IMR-90 (cell line): ENCODE results near the gene YIPF1. TPM values are rescaled to one million over a fixed set of nuclear protein-coding genes. Genes with fewer than 3 reads are reported as not detected.

Experiments
- ATAC-seq: fragments of 200-7000 bp; cut with Tn5 transposase; 2 replicates; pipeline ENCODE4 v1.9.1; 2020; ENCODE audit warnings: low read depth, mild to moderate bottlenecking, moderate library complexity
- BruUV-seq: library from RNA; stranded (reverse); fragments of 400-500 nt; replicated peaks from 2 replicates; lab custom pipeline; 2021; lab: Mats Ljungman, UMichigan
- CTCF ChIA-PET: fragments of 300-600 bp; formaldehyde crosslinking; extraction: SDS; loops from one replicate; lab custom pipeline; 2021; ENCODE audit warnings: antibody characterized with exemption; lab: Yijun Ruan, JAX
- POLR2A ChIA-PET: fragments of 300-600 bp; sonication (Branson Sonifier 250); formaldehyde crosslinking; loops from one replicate; lab custom pipeline; 2022; ENCODE audit warnings: antibody characterized with exemption; ENCODE audit not compliant: unreplicated experiment; lab: Charles Lee
- DNase-seq: peaks from one replicate; pipeline ENCODE4 v3.0.0; 2013
- H2AFZ ChIP-seq: replicated peaks from 2 replicates; pipeline ENCODE3; 2013; ENCODE audit warnings: low read length, mild to moderate bottlenecking; ENCODE audit not compliant: poor library complexity
- H2AK5ac ChIP-seq: 2 replicates; pipeline ENCODE4 v1.6.1; 2013; ENCODE audit warnings: low read depth, low read length, inconsistent platforms
- H2AK9ac ChIP-seq: replicated peaks from 2 replicates; pipeline ENCODE3; 2013; ENCODE audit warnings: mild to moderate bottlenecking, low read depth, low read length, moderate library complexity; ENCODE audit not compliant: poor library complexity
- H2BK120ac ChIP-seq: 2 replicates; pipeline ENCODE4 v1.6.1; 2013; ENCODE audit warnings: low read depth, low read length, inconsistent platforms
- H2BK15ac ChIP-seq: 3 replicates; pipeline ENCODE4 v1.6.1; 2013; ENCODE audit warnings: low read depth, low read length, inconsistent platforms
- H2BK20ac ChIP-seq: 2 replicates; pipeline ENCODE4 v1.6.1; 2013; ENCODE audit warnings: low read depth, mild to moderate bottlenecking, inconsistent platforms, low read length, moderate library complexity
- H2BK5ac ChIP-seq: 2 replicates; pipeline ENCODE4 v1.6.1; 2013; ENCODE audit warnings: mild to moderate bottlenecking, low read depth, low read length, inconsistent platforms; ENCODE audit not compliant: poor library complexity, severe bottlenecking
- H3K14ac ChIP-seq: replicated peaks from 2 replicates; pipeline ENCODE4 v1.6.1; 2013; ENCODE audit warnings: low read depth, low read length, inconsistent platforms
- H3K18ac ChIP-seq: 2 replicates; pipeline ENCODE4 v1.6.1; 2013; ENCODE audit warnings: low read depth, low read length, control low read depth
- H3K23ac ChIP-seq: 2 replicates; pipeline ENCODE4 v1.6.1; 2013; ENCODE audit warnings: low read depth, low read length, inconsistent platforms
- H3K27ac ChIP-seq: 2 replicates; pipeline ENCODE4 v1.5.1; 2013; ENCODE audit warnings: mild to moderate bottlenecking, control low read depth, low read length; ENCODE audit not compliant: insufficient read depth
- H3K27me3 ChIP-seq: 2 replicates; pipeline ENCODE4 v1.6.1; 2013; ENCODE audit warnings: low read length; ENCODE audit not compliant: control insufficient read depth, insufficient read depth
- H3K36me3 ChIP-seq: 2 replicates; pipeline ENCODE4 v1.6.1; 2013; ENCODE audit warnings: low read length, mixed read lengths; ENCODE audit not compliant: control insufficient read depth, insufficient read depth
- H3K4ac ChIP-seq: 2 replicates; pipeline ENCODE4 v1.6.1; 2013; ENCODE audit warnings: low read depth, low read length, inconsistent platforms
- H3K4me1 ChIP-seq: 2 replicates; pipeline ENCODE4 v1.6.1; 2013; ENCODE audit warnings: low read length, mixed read lengths; ENCODE audit not compliant: control insufficient read depth, insufficient read depth
- H3K4me2 ChIP-seq: 2 replicates; pipeline ENCODE4 v1.6.1; 2013; ENCODE audit warnings: low read depth, mild to moderate bottlenecking, control low read depth, low read length, moderate library complexity
- H3K4me3 ChIP-seq: 2 replicates; pipeline ENCODE4 v1.5.1; 2013; ENCODE audit warnings: low read depth, mild to moderate bottlenecking, control low read depth, low read length, moderate library complexity; ENCODE audit not compliant: insufficient read depth
- H3K56ac ChIP-seq: 2 replicates; pipeline ENCODE4 v1.6.1; 2013; ENCODE audit warnings: low read length, inconsistent platforms; ENCODE audit not compliant: insufficient read depth; ENCODE audit errors: extremely low read depth
- H3K79me1 ChIP-seq, 2 experiments: 2 replicates each; pipeline ENCODE4 v1.6.1; 2013; ENCODE audit warnings: low read length in 2 of 2, inconsistent platforms in 1 of 2, low read depth in 1 of 2
- H3K9ac ChIP-seq: 2 replicates; pipeline ENCODE4 v1.6.1; 2013; ENCODE audit warnings: low read depth, low read length, control low read depth
- H3K9me1 ChIP-seq: 2 replicates; pipeline ENCODE4 v1.6.1; 2013; ENCODE audit warnings: low read length, inconsistent platforms; ENCODE audit not compliant: insufficient read depth
- H3K9me3 ChIP-seq: 2 replicates; pipeline ENCODE4 v1.6.1; 2013; ENCODE audit warnings: low read length; ENCODE audit not compliant: control insufficient read depth, insufficient read depth
- H4K20me1 ChIP-seq: 2 replicates; pipeline ENCODE4 v1.6.1; 2013; ENCODE audit warnings: low read length, inconsistent platforms; ENCODE audit not compliant: insufficient read depth
- H4K5ac ChIP-seq: 2 replicates; pipeline ENCODE4 v1.6.1; 2013; ENCODE audit warnings: mild to moderate bottlenecking, low read depth, low read length, control low read depth
- H4K8ac ChIP-seq, 2 experiments: 2 replicates each; pipeline ENCODE4 v1.6.1; 2013; ENCODE audit warnings: low read depth in 2 of 2, low read length in 2 of 2, control low read depth in 1 of 2, inconsistent platforms in 1 of 2
- H4K91ac ChIP-seq: 2 replicates; pipeline ENCODE4 v1.6.1; 2013; ENCODE audit warnings: low read depth, low read length, inconsistent platforms; ENCODE audit not compliant: insufficient read depth
- BHLHE40 ChIP-seq: fragments of 150-350 bp; IDR thresholded peaks from 2 replicates; pipeline ENCODE4 v1.6.1; 2016; ENCODE audit warnings: mild to moderate bottlenecking, low read depth, low read length
- CEBPB ChIP-seq: IDR thresholded peaks from 2 replicates; pipeline ENCODE4 v1.6.1; 2012; ENCODE audit warnings: low read depth, low read length, improper control_type of control experiment
- CHD1 ChIP-seq: IDR thresholded peaks from 2 replicates; pipeline ENCODE4 v1.6.1; 2012; ENCODE audit warnings: low read depth, low read length, improper control_type of control experiment
- FOS ChIP-seq: fragments of 150-350 bp; IDR thresholded peaks from 2 replicates; pipeline ENCODE4 v1.6.1; 2016; ENCODE audit warnings: low read depth, low read length
- MAFK ChIP-seq: IDR thresholded peaks from 2 replicates; pipeline ENCODE4 v1.6.1; 2012; ENCODE audit warnings: low read depth, low read length, improper control_type of control experiment
- MAZ ChIP-seq: IDR thresholded peaks from 2 replicates; pipeline ENCODE4 v1.6.1; 2012; ENCODE audit warnings: low read depth, mild to moderate bottlenecking, low read length, improper control_type of control experiment, moderate library complexity, borderline replicate concordance
- MXI1 ChIP-seq: IDR thresholded peaks from 2 replicates; pipeline ENCODE4 v1.6.1; 2012; ENCODE audit warnings: low read depth, mild to moderate bottlenecking, low read length, moderate library complexity, borderline replicate concordance
- NFE2L2 ChIP-seq: fragments of 150-350 bp; IDR thresholded peaks from 2 replicates; pipeline ENCODE4 v1.6.1; 2016; ENCODE audit warnings: low read depth, mild to moderate bottlenecking, low read length
- POLR2A ChIP-seq: IDR thresholded peaks from 2 replicates; pipeline ENCODE4 v1.6.1; 2012; ENCODE audit warnings: mild to moderate bottlenecking, low read depth, low read length
- RAD21 ChIP-seq: IDR thresholded peaks from 2 replicates; pipeline ENCODE4 v1.6.1; 2012; ENCODE audit warnings: low read length, improper control_type of control experiment
- RCOR1 ChIP-seq: IDR thresholded peaks from 2 replicates; pipeline ENCODE4 v1.6.1; 2012; ENCODE audit warnings: mild to moderate bottlenecking, low read length, improper control_type of control experiment; ENCODE audit not compliant: insufficient replicate concordance
- RFX5 ChIP-seq: IDR thresholded peaks from 2 replicates; pipeline ENCODE4 v1.8.0; 2012; ENCODE audit warnings: low read depth, mild to moderate bottlenecking, low read length, moderate library complexity
- SMC3 ChIP-seq: fragments of 150-350 bp; IDR thresholded peaks from 2 replicates; pipeline ENCODE4 v1.6.1; 2016; ENCODE audit warnings: low read depth, mild to moderate bottlenecking, antibody characterized with exemption, low read length, moderate library complexity
- WGBS, 2 experiments: methylation state at CpG; one replicate each; pipeline versions ENCODE4 v1.1.5 to v1.1.7; 2013; ENCODE audit warnings: missing lambda C conversion rate in 2 of 2; ENCODE audit not compliant: insufficient read length in 1 of 2; ENCODE audit errors: extremely low coverage in 2 of 2; 5-methylcytosine and 5-hydroxymethylcytosine counted together
- dilution Hi-C: fragments of 300-500 bp; cut with HindIII; formaldehyde crosslinking; loops from one replicate; pipeline ENCODE4 v1.14.3; 2018; ENCODE audit warnings: low sequenced_read_pairs; ENCODE audit not compliant: unreplicated experiment
- in situ Hi-C: fragments of 300-500 bp; cut with MboI; formaldehyde crosslinking; loops from 3 replicates; pipeline ENCODE4 v1.14.3; 2019; ENCODE audit warnings: low sequenced_read_pairs, inconsistent platforms, mixed read lengths
- intact Hi-C: fragments of 100-400 bp; cut with micrococcal nuclease; formaldehyde crosslinking; loops from 2 replicates; pipeline ENCODE4 v1.10.0; 2022
- polyA plus RNA-seq, 3 experiments: library from polyadenylated mRNA; depleted of rRNA; stranded (reverse); fragments of >200 nt; gene quantifications; 2 replicates each; pipeline ENCODE4 v1.2.3, GENCODE V29; 2012; ENCODE audit warnings: low replicate concordance in 1 of 3
- total RNA-seq: library from RNA; depleted of rRNA; stranded (reverse); fragments of >200 nt; gene quantifications from 2 replicates; pipeline ENCODE4 v1.2.3, GENCODE V29; 2012
- TF ChIP-seq, protein P1 (sequence below): conservative IDR thresholded peaks from 2 replicates; pipeline ENCODE4 v1.5.1; 2012; ENCODE audit warnings: mild to moderate bottlenecking, low read depth, low read length, improper control_type of control experiment
- TF ChIP-seq, protein P2 (sequence below): fragments of 150-350 bp; IDR thresholded peaks from 2 replicates; pipeline ENCODE4 v1.6.1; 2017; ENCODE audit warnings: mild to moderate bottlenecking, antibody characterized with exemption, low read length, low read depth
- TF ChIP-seq, protein P3 (sequence below): fragments of 150-350 bp; IDR thresholded peaks from 2 replicates; pipeline ENCODE4 v1.6.1; 2016; ENCODE audit warnings: low read depth, mild to moderate bottlenecking, low read length, moderate library complexity, borderline replicate concordance

YIPF1 gene
- total and polyA plus RNA-seq, 2 of the 4 experiments (the other 2 are of a cell fraction), result 23.7 to 35.3 TPM

DNA sequence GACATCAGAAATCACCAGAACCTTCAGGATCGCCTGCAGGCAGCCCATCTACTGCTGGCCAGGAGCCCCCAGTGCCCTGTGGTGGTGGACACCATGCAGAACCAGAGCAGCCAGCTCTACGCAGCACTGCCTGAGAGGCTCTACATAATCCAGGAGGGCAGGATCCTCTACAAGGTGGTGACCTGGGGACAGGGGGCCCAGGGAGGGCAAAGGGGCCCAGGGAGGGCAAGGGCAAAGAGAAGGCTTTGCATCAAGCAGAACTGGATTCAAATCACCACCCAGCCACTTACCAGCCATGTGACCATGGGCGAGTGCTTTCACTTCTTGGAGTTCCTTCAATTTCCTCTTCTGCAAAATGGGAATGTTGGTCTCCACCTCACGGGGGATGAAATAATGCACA is 16.5 kb upstream of the YIPF1 start:
- H3K9me3 ChIP-seq, result no peaks in the 10 kb centered on the region
- no peaks in the 10 kb centered on the region for H3K79me1 ChIP-seq
- no peaks in the 10 kb centered on the region for H3K27me3 ChIP-seq
- no peak overlapping the region for H4K8ac ChIP-seq
- no peak overlapping the region for H3K27ac ChIP-seq
- H4K5ac ChIP-seq, result no peak overlapping the region
- intact Hi-C loops, result no loop called here
- no peak overlapping the region for H3K23ac ChIP-seq
- H3K18ac ChIP-seq, result no peak overlapping the region
- ATAC-seq (no peak), DNase-seq (no peak)
- no peak overlapping the region for H2BK120ac ChIP-seq
- H2AK9ac ChIP-seq, result no peak overlapping the region
- no peaks in the 10 kb centered on the region; the same call in 1 of the 2 replicates for H3K36me3 ChIP-seq
- no peak overlapping the region for H3K4me3 ChIP-seq
- H3K4me2 ChIP-seq, result no peak overlapping the region
- no peak overlapping the region for H3K56ac ChIP-seq
- TF ChIP-seq FOS (no peak), NFE2L2 (no peak), MXI1 (no peak), MAZ (no peak), RCOR1 (no peak), POLR2A (no peak), BHLHE40 (no peak), RFX5 (no peak), RAD21 (no peak), SMC3 (no peak), MAFK (no peak), CHD1 (no peak), CEBPB (no peak)
- TF ChIP-seq, protein P1, sequence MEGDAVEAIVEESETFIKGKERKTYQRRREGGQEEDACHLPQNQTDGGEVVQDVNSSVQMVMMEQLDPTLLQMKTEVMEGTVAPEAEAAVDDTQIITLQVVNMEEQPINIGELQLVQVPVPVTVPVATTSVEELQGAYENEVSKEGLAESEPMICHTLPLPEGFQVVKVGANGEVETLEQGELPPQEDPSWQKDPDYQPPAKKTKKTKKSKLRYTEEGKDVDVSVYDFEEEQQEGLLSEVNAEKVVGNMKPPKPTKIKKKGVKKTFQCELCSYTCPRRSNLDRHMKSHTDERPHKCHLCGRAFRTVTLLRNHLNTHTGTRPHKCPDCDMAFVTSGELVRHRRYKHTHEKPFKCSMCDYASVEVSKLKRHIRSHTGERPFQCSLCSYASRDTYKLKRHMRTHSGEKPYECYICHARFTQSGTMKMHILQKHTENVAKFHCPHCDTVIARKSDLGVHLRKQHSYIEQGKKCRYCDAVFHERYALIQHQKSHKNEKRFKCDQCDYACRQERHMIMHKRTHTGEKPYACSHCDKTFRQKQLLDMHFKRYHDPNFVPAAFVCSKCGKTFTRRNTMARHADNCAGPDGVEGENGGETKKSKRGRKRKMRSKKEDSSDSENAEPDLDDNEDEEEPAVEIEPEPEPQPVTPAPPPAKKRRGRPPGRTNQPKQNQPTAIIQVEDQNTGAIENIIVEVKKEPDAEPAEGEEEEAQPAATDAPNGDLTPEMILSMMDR, result no peak
- TF ChIP-seq, protein P2, sequence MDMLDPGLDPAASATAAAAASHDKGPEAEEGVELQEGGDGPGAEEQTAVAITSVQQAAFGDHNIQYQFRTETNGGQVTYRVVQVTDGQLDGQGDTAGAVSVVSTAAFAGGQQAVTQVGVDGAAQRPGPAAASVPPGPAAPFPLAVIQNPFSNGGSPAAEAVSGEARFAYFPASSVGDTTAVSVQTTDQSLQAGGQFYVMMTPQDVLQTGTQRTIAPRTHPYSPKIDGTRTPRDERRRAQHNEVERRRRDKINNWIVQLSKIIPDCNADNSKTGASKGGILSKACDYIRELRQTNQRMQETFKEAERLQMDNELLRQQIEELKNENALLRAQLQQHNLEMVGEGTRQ, result no peak
- TF ChIP-seq, protein P3, sequence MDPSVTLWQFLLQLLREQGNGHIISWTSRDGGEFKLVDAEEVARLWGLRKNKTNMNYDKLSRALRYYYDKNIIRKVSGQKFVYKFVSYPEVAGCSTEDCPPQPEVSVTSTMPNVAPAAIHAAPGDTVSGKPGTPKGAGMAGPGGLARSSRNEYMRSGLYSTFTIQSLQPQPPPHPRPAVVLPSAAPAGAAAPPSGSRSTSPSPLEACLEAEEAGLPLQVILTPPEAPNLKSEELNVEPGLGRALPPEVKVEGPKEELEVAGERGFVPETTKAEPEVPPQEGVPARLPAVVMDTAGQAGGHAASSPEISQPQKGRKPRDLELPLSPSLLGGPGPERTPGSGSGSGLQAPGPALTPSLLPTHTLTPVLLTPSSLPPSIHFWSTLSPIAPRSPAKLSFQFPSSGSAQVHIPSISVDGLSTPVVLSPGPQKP, result no peak
- H2BK5ac ChIP-seq, result no peak overlapping the region
- POLR2A ChIA-PET, result no interaction called here
- no peak overlapping the region for H3K4ac ChIP-seq
- H3K14ac ChIP-seq, result no peak overlapping the region
- H2AK5ac ChIP-seq, result no peak overlapping the region
- CTCF ChIA-PET, result no interaction called here
- 100% methylated on average over 2 of the region's 4 CpGs; no CpG with 5 or more reads in 1 of the 2 experiments for WGBS, 2 experiments
- no peak overlapping the region for H2BK15ac ChIP-seq
- no TSS peak for BruUV-seq
- no peak overlapping the region for H3K9ac ChIP-seq
- dilution Hi-C loops, result no loop called here
- no peaks in the 10 kb centered on the region for H4K20me1 ChIP-seq
- H4K91ac ChIP-seq, result no peak overlapping the region
- H2AFZ ChIP-seq, result no peak overlapping the region
- in situ Hi-C loops, result no loop called here
- H3K9me1 ChIP-seq, result peaks cover 3% of the 10 kb centered on the region; the same call in 1 of the 2 replicates
- H3K4me1 ChIP-seq, result peaks cover 10% of the 10 kb centered on the region
- no peak overlapping the region for H2BK20ac ChIP-seq
